ENCODE data around the gene GTPBP1. TPM values are rescaled to one million over a fixed set of nuclear protein-coding genes. Genes with fewer than 3 reads are reported as not detected.
A peak's percentile ranks its signal among the peaks of the same experiment; 100 is the strongest.

Gene GTPBP1
- total and polyA plus RNA-seq, 2 of the 13 experiments (the other 11 are each of a cell fraction or from before 2014, with no cell fraction given): 22.3 to 27.0 TPM

GRCh38 chr22:38681582-38682335, 24.0 kb upstream of the GTPBP1 start, which contains the start of gene TOMM22 (continued):
- no peak for TF ChIP-seq SMARCC2 (IDR thresholded peaks at IDR 0.05)
- TF ChIP-seq ZNF574 (CRISPR knock-in tag; IDR thresholded peaks at IDR 0.05): peak; percentile 100
- TF ChIP-seq IRF2 (CRISPR knock-in tag; IDR thresholded peaks at IDR 0.05): peak; percentile 97
- peak; percentile 91 for TF ChIP-seq NCOA1 (CRISPR knock-in tag; IDR thresholded peaks at IDR 0.05)
- no peak for TF ChIP-seq ZNF17 (CRISPR knock-in tag; IDR thresholded peaks at IDR 0.05)
- peak; percentile 80 for TF ChIP-seq ZNF768 (CRISPR knock-in tag; IDR thresholded peaks at IDR 0.05)
- TF ChIP-seq FOXA3 (CRISPR knock-in tag; IDR thresholded peaks at IDR 0.05): peak; percentile 67
- TF ChIP-seq ATF7 (IDR thresholded peaks at IDR 0.05): no peak
- TF ChIP-seq ATF7 (CRISPR knock-in tag; IDR thresholded peaks at IDR 0.05): no peak
- TF ChIP-seq ATF3 (CRISPR knock-in tag; IDR thresholded peaks at IDR 0.05): peak; percentile 53; the same call in 1 of the 2 replicates
- peak; percentile 42; the same call in 1 of the 2 replicates for TF ChIP-seq TFAP4 (IDR thresholded peaks at IDR 0.05; ENCODE audit: borderline replicate concordance, low read depth)
- TF ChIP-seq GATA4 (IDR thresholded peaks at IDR 0.05; ENCODE audit: borderline replicate concordance, low read depth): peak; percentile 37; the same call in 1 of the 2 replicates
- TF ChIP-seq THAP9 (CRISPR knock-in tag; IDR thresholded peaks at IDR 0.05; ENCODE audit: borderline replicate concordance): peak; percentile 95
- peak; percentile 95 for TF ChIP-seq ELF1 (CRISPR knock-in tag; IDR thresholded peaks at IDR 0.05)
- peak; percentile 94; the same call in 1 of the 2 replicates for TF ChIP-seq ZNF33B (CRISPR knock-in tag; IDR thresholded peaks at IDR 0.05)
- peak; percentile 95 to 96 for TF ChIP-seq HMGXB4 (CRISPR knock-in tag; IDR thresholded peaks at IDR 0.05; ENCODE audit: borderline replicate concordance in 1 of 2, low read depth in 1 of 2)
- TF ChIP-seq RBAK (CRISPR knock-in tag; IDR thresholded peaks at IDR 0.05): no peak
- TF ChIP-seq SRF (IDR thresholded peaks at IDR 0.05; ENCODE audit: low read depth, low read length): 0 out of 2 replicates have a peak, but pooled peaks have one; percentile 33
- no peak for TF ChIP-seq SRSF1 (optimal IDR thresholded peaks at IDR 0.05; ENCODE audit: low read depth, low read length)
- peak; percentile 74 for TF ChIP-seq PITX1 (CRISPR knock-in tag; IDR thresholded peaks at IDR 0.05)
- peak; percentile 95 for TF ChIP-seq ZNF335 (CRISPR knock-in tag; IDR thresholded peaks at IDR 0.05)
